Gastrocnemius medialis (tissue), 4 donors: Measurements from ENCODE around the gene DCUN1D4.

Source experiments
- CTCF ChIP-seq, 5 experiments: fragments of 450-650 bp in 3 of 5; fragments of 200-600 bp in 2 of 5; sonication (generic) in 2 of 5; IDR thresholded peaks in 4 of 5; conservative IDR thresholded peaks in 1 of 5; 1 replicate in 4 of 5; 2 replicates in 1 of 5; pipeline ENCODE4 v1.5.1; 2016 to 2019; ENCODE audit warnings: antibody characterized with exemption in 5 of 5, mild to moderate bottlenecking in 3 of 5, moderate library complexity in 3 of 5
- POLR2A ChIP-seq, 2 donors: fragments of 450-650 bp; IDR thresholded peaks; one replicate each; pipeline ENCODE4 v1.6.1; 2017; ENCODE audit warnings: antibody characterized with exemption in 2 of 2, mild to moderate bottlenecking in 2 of 2, moderate library complexity in 2 of 2

- TF ChIP-seq POLR2A (IDR thresholded peaks at IDR 0.05), result no peak
- TF ChIP-seq CTCF (IDR thresholded peaks at IDR 0.05 in 4 of 5, conservative IDR thresholded peaks at IDR 0.05 in 1 of 5), result no peak
These were observed 10.2 kb downstream of the DCUN1D4 start for GRCh38 chr4:51853027-51853682.
